NK-92 treated with Interleukin-12 subunit alpha and Interleukin-12 subunit beta, amount 100 ng/mL, for 24 hours (cell line): ENCODE measurements around the gene TBX1.

Source experiments
- DNase-seq: peaks from one replicate; lab custom pipeline; 2025; lab: John Stamatoyannopoulos, UW

TBX1 gene

DNA sequence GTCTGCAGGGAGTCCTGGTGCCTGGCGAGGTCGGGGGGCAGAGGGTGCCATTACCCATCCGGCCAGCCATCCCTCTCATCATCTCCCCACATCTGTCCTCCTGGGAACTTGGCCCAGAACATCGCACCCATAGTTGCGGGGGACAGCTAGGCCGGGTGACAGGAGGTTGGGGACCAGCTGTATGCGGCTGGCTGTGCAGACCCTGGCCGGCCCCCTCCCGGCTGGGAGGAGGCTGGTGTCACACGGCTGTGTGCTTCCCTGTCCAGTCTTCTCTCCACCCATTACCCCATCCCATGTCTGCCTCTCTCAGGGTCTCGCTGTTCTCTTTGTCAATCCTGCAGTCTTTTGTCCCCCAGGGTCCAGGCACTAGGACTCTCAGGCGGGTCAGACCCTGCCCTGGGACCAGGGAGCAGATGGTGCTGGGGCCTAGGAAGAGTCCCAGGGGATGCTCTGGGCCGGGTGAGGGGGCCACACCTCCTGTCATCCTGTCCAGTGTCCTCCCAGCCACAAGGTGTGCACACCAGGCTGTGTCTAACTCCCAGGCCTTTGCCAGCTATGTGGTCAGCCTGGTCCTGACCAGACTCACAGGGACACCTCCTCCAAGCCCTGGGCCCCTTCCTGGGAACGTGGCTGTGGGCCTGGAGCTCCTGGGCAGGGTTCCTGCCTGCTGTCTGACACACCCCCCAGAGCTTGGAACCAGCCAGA lies 6.4 kb upstream of the TBX1 start:
- no peak for DNase-seq

DNA sequence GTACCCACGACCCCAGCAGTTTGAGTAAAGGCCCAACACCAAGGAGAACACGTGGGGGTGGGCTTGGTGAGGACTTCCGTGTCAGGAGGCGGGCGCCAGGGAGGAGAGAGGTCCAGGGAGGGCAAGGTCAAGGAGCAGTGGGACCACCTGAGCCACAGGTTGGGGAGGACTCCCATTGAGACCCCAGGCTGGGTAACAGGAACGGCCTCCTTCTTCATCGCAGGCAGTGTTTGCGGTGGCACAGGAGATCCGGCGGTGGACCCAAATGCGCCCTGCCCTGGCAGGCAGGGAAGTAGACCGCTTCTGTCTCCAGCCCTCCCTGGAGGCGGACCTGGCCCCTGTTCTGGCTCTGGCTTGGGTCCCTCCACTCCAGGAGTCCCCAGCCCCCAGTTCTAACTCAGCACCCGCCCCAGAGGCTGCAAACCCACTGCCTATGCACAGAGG lies 5.9 kb upstream of the TBX1 start:
- DNase-seq = no peak

DNA sequence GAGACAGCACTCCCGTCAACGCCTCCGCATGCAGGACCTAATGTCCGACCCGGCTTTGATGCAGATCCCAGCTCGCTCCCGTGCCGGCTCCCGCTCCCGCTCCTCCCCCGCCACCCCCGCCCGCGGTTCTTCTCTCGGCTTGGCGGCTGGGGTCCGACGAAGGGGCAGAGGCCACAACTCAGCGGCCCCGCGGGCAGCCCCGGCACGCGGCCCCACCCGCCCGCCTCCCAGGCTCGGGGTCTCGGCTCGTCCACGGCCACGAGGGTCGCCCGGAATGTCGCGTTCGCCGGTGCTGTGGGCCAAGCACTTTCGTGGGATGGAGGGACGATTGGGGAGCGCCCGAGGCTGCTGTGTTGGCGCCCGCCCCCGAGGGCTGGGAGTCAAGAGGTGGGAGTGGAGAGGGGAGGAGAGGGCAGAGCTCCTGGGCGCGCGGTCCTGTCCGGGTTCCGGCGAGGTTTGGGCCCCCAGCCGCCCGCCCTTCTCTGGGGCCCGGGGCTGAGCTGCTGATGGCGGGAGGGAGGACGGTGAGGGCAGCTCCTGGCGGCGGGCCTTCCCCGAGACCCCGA lies 5.3 kb upstream of the TBX1 start:
- no peak for DNase-seq

GRCh38 chr22:19755722-19756287 lies 4.8 kb upstream of the TBX1 start:
- no peak for DNase-seq

- DNase-seq = no peak
Measured at GRCh38 chr22:19756288-19757128, 4.1 kb upstream of the TBX1 start.

- DNase-seq = no peak
Measured at GRCh38 chr22:19757140-19757984, 3.2 kb upstream of the TBX1 start.

DNA sequence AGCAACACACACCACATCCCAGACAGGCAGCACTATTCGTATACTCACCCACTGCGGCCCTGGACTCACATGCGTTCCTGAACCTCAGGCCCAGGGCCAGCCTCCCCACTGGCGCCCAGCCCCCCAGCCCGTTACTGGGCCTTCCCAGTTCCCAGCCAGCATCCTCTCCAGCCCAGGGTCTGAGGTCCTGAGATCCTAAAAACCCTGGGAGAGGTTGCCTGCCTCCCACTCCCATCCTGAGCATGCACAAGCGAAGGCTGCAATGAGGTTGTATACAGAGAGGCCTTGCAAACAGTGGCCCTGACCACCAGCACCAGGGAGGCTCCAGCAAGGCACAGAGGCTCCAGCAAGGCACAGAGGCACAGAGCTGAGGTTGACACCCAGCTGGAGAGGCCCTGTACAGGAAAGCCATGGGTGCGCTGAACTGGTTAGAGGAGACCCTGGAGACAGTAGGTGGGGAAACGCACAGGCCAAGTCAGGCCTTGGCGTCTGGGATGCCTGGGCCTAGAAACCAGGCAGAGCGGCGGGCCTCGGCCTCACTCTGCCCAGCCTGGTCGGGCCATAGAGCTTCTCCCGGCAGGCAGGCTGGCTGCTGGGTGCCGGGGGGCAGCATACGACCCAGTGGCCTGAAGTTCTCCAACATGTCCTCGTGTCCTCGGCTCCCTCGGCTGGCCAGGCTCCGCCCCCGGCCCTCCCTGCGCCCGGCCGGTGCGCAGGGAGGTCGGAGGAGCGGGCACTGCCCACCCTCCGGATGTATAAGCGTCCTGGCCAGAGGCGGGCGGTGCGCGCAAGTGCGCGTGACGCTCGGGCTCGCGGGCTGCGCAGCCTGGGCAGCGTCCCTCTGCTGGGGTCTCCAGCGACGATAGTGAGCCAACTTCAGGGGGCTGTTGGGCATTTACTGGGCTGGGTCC lies 2.3 kb upstream of the TBX1 start:
- DNase-seq = no peak

DNA sequence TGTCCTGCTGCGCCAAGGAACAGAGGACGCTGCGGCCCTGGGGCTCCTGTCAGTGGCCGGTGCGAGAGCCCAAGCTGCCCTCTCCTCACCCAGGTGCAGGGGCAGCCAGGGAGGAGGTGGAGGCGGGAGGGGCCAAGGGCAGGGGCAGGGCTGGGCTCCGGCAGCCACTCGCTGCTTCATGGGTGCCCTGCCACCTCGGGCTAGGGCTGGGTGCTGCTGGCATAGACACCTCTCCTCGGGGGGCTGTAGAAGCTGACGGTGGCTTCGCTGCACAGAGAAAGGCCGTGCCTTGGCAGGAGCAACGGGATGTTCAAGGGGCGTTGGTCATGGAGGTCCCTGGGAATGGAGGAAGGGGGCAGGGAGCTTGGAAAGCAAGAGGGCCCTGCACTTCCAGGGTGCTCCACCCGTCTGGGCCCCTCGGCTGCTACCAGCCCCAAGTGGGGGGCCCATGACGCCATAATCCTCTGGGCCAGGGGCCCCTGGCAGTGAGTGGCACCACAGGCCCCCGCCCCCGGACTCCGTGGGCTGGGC lies 1.6 kb upstream of the TBX1 start:
- DNase-seq = no peak

GRCh38 chr22:19759427-19760057 lies 1.0 kb upstream of the TBX1 start:
- no peak for DNase-seq

GRCh38 chr22:19760951-19761724 lies 560 bp downstream of the TBX1 start:
- DNase-seq = no peak

DNA sequence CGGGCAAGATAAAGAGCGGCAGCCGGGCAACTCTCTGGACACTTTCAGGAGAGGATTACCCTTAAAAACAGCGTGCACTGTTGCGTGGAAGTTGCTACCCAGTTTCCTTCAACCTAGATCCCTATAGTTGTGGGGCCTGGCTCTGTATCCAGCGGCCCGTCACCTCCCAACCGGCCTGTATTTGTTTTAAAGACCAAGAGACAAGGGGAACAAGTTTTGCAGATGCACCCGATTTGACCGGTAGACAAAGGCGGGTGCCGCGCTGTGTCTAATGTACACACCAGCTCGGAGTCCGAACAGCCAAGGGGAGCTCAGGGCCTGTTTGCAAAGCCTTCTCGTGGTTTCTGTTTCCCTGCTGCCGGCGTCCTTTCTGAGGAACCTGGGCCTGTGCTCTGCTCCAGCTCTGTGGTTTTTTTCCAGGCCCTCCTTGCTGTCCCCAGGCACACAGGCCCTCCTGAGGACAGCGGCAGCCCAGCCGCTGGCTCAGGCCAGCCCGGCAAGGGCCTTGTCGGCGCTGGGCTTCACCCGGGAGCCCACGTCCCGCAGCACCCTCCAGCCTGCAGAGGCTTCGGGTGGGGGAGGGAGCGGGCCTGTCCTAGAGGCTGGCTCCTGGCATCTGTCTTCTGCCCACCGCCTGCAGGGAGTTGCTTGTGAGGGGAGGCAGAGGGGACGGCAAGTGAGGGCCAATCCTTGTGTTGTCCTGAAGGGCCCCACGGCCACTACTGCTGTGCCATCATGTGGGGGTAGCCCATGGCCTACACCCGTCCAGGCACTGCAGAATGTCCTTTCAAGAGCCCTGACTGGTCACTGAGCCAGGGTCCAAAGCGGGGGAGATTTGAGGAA lies 1.4 kb downstream of the TBX1 start:
- no peak for DNase-seq

- no peak for DNase-seq
Measured at GRCh38 chr22:19762568-19763457, 2.2 kb downstream of the TBX1 start.

- no peak for DNase-seq
Measured at GRCh38 chr22:19763458-19764298, 3.1 kb downstream of the TBX1 start.

- no peak for DNase-seq
Measured at GRCh38 chr22:19764299-19764593, 3.7 kb downstream of the TBX1 start.

DNA sequence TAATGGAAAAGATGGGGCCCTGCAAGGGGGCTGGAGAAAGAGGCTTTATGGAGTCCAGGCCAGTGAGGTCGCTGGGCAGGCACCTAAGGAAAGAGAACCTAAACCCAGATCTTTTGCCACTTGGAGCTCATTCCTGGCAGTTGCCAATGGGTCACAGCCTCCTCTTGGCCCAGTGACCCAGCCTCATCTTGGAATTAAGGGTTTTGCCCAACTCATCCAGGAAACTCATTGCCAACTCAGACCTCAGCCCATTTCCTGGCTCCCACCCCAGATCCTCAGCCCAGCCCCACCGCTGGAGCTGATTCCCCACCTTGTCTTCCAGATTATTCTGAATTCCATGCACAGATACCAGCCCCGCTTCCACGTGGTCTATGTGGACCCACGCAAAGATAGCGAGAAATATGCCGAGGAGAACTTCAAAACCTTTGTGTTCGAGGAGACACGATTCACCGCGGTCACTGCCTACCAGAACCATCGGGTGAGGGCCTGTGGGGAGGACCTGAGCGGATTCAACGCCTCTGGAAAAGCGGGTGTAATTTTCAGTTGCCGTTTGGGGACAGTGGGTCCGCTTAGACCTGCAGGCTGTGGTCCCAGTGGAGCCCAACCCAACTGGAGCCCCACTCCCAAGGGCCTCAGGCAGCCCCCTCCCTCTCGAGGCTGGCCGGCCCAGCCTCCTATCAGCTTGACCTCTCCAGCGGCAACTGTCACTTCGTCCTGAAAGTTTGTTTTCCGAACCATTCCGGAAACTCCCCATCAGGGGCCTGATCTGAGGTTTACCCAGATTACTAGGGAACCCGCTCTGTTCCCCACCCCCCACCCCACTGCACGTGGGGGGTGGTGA lies 4.3 kb downstream of the TBX1 start:
- DNase-seq = no peak
